Peyer's patch (tissue), 4 donors: Measurements from ENCODE around the gene TMEM132E. TPM values are rescaled to one million over a fixed set of nuclear protein-coding genes. Genes with fewer than 3 reads are reported as not detected.

ENCODE experiments used
- DNase-seq, 3 donors: peaks; one replicate each; pipeline ENCODE4 v3.0.0-alpha.2; 2017 to 2019
- H3K27ac ChIP-seq, 4 donors: fragments of 200-600 bp; sonication (generic); one replicate each; pipeline ENCODE4 v1.5.1; 2016 to 2019
- H3K27me3 ChIP-seq, 2 donors: fragments of 200-600 bp; sonication (generic); one replicate each; pipeline ENCODE4 v1.5.1; 2019
- H3K36me3 ChIP-seq, 3 donors: fragments of 200-600 bp; sonication (generic); one replicate each; pipeline ENCODE4 v1.5.1; 2016 to 2019
- H3K4me1 ChIP-seq, 4 donors: fragments of 200-600 bp; sonication (generic); one replicate each; pipeline ENCODE4 v1.5.1; 2016 to 2019
- H3K4me3 ChIP-seq, 4 donors: fragments of 200-600 bp; sonication (generic); 1 replicate in 3 of 4; 2 replicates in 1 of 4; pipeline ENCODE4 v1.5.1; 2016 to 2019; ENCODE audit warnings: mild to moderate bottlenecking in 1 of 4
- H3K9me3 ChIP-seq, 4 donors: fragments of 200-600 bp; sonication (generic); one replicate each; pipeline ENCODE4 v1.5.1; 2016 to 2019; ENCODE audit warnings: mild to moderate bottlenecking in 1 of 4
- POLR2A ChIP-seq, 2 donors: fragments of 450-650 bp; IDR thresholded peaks; one replicate each; pipeline ENCODE4 v1.5.1; 2017; ENCODE audit warnings: antibody characterized with exemption in 2 of 2, mild to moderate bottlenecking in 2 of 2, moderate library complexity in 2 of 2
- total RNA-seq, 4 donors: library from RNA; depleted of rRNA; stranded (reverse); fragments of >200 nt; gene quantifications; one replicate each; pipeline ENCODE4 v1.1.0, GENCODE V29; 2016
- TF ChIP-seq, protein P1 (sequence below), 6 experiments: fragments of 450-650 bp in 4 of 6; fragments of 200-600 bp in 2 of 6; sonication (generic) in 1 of 6; IDR thresholded peaks; one replicate each; pipeline ENCODE4 v1.5.1; 2017 to 2019; ENCODE audit warnings: antibody characterized with exemption in 6 of 6, mild to moderate bottlenecking in 3 of 6, moderate library complexity in 1 of 6

The TMEM132E gene
- total RNA-seq, 4 donors from 2014 or later, result 0.13 to 1.7 TPM; not detected in 2

GRCh38 chr17:34609210-34609609, 29.8 kb downstream of the TMEM132E start:
- Histone ChIP-seq H3K9me3 (no peaks in the 10 kb centered on the region), H3K36me3 (no peaks in the 10 kb centered on the region), H3K4me1 (no peaks in the 10 kb centered on the region), H3K27me3 (no peaks in the 10 kb centered on the region), H3K27ac (no peak overlapping the region), H3K4me3 (no peak overlapping the region)
- no peak for DNase-seq
- no peak for TF ChIP-seq POLR2A (IDR thresholded peaks at IDR 0.05)
- TF ChIP-seq, protein P1, sequence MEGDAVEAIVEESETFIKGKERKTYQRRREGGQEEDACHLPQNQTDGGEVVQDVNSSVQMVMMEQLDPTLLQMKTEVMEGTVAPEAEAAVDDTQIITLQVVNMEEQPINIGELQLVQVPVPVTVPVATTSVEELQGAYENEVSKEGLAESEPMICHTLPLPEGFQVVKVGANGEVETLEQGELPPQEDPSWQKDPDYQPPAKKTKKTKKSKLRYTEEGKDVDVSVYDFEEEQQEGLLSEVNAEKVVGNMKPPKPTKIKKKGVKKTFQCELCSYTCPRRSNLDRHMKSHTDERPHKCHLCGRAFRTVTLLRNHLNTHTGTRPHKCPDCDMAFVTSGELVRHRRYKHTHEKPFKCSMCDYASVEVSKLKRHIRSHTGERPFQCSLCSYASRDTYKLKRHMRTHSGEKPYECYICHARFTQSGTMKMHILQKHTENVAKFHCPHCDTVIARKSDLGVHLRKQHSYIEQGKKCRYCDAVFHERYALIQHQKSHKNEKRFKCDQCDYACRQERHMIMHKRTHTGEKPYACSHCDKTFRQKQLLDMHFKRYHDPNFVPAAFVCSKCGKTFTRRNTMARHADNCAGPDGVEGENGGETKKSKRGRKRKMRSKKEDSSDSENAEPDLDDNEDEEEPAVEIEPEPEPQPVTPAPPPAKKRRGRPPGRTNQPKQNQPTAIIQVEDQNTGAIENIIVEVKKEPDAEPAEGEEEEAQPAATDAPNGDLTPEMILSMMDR (IDR thresholded peaks at IDR 0.05), result no peak

GRCh38 chr17:34610039-34610438, 30.7 kb downstream of the TMEM132E start:
- no peak for DNase-seq
- H3K9me3 ChIP-seq, result no peaks in the 10 kb centered on the region
- no peaks in the 10 kb centered on the region for H3K27me3 ChIP-seq

DNA sequence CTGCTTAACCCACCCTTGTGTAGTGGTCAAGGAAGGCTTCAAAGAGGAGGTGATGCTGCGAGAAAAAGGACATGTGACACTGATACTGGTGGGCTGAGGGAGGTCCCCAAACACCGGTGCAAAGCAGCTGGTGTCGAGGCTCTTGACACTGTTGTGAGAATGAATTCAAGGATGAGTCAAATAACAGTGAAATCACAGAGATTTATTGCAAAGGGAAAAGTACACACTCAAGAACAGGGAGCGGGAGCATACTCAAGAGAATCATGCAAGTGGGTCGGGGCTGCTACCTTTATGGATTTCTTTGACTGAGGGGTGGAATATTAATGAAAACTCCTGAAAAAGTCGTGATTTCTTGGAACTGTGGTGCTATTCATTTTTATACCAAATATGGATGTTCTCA, 31.1 kb downstream of the TMEM132E start:
- no peak for DNase-seq
- H3K27ac ChIP-seq, result no peak overlapping the region
- no peaks in the 10 kb centered on the region for H3K27me3 ChIP-seq
- H3K4me1 ChIP-seq, result no peaks in the 10 kb centered on the region
- no peak overlapping the region for H3K4me3 ChIP-seq
- TF ChIP-seq POLR2A (IDR thresholded peaks at IDR 0.05), result no peak
- TF ChIP-seq, protein P1 (IDR thresholded peaks at IDR 0.05), result no peak
- H3K9me3 ChIP-seq, result no peaks in the 10 kb centered on the region
- H3K36me3 ChIP-seq, result no peaks in the 10 kb centered on the region

More at GRCh38 chr17:34610039-34610438, 30.7 kb downstream of the TMEM132E start:
- Histone ChIP-seq H3K4me1 (no peaks in the 10 kb centered on the region), H3K27ac (no peak overlapping the region), H3K4me3 (no peak overlapping the region), H3K36me3 (no peaks in the 10 kb centered on the region)
- no peak for TF ChIP-seq POLR2A (IDR thresholded peaks at IDR 0.05)
- TF ChIP-seq, protein P1 (IDR thresholded peaks at IDR 0.05), result no peak

- TF ChIP-seq, protein P1 (IDR thresholded peaks at IDR 0.05), result no peak
- TF ChIP-seq POLR2A (IDR thresholded peaks at IDR 0.05), result no peak
- no peaks in the 10 kb centered on the region for H3K9me3 ChIP-seq
- no peaks in the 10 kb centered on the region for H3K27me3 ChIP-seq
- no peak overlapping the region for H3K4me3 ChIP-seq
- DNase-seq, result no peak
- no peaks in the 10 kb centered on the region for H3K4me1 ChIP-seq
- H3K36me3 ChIP-seq, result no peaks in the 10 kb centered on the region
- H3K27ac ChIP-seq, result no peak overlapping the region
Measured at GRCh38 chr17:34613064-34614019, 34.0 kb downstream of the TMEM132E start.

DNA sequence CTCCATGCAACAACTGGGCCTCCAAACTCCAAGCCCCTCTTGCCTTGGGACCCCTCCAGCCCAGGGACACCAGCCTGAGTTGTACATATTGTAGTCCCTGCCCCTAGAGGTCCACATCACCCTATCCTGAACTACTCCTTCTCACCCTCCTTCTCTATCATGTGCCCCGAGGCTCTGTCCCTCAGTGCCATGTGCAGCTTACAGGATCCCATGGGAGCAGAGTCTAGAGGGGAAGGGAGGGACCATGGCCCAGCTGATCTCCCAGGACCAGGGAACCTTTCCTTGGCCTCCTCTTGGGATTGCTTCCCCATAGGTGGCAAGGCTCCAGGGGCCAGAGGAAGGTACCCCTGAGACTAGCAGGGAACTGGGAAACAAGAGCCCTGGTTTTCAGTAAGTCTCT, 35.3 kb downstream of the TMEM132E start:
- Histone ChIP-seq H3K4me1 (no peaks in the 10 kb centered on the region), H3K36me3 (no peaks in the 10 kb centered on the region), H3K27ac (no peak overlapping the region), H3K4me3 (no peak overlapping the region), H3K9me3 (no peaks in the 10 kb centered on the region), H3K27me3 (no peaks in the 10 kb centered on the region)
- no peak for TF ChIP-seq POLR2A (IDR thresholded peaks at IDR 0.05)
- TF ChIP-seq, protein P1 (IDR thresholded peaks at IDR 0.05), result no peak
- no peak for DNase-seq
